Skin epidermis (tissue), 12 donors: ENCODE data around the gene ACOXL.

Experiments
- H3K27ac ChIP-seq, 21 experiments: fragments of 200-600 bp; sonication (generic) in 11 of 21; one replicate each; pipeline ENCODE4 v1.5.0; 2020; ENCODE audit warnings: mild to moderate bottlenecking in 3 of 21, inconsistent platforms in 2 of 21, moderate library complexity in 2 of 21
- H3K4me3 ChIP-seq, 7 experiments: fragments of 200-600 bp; sonication (generic) in 2 of 7; one replicate each; pipeline ENCODE4 v1.5.0; 2020; ENCODE audit warnings: inconsistent platforms in 2 of 7, mild to moderate bottlenecking in 2 of 7, moderate library complexity in 1 of 7

Gene ACOXL

DNA sequence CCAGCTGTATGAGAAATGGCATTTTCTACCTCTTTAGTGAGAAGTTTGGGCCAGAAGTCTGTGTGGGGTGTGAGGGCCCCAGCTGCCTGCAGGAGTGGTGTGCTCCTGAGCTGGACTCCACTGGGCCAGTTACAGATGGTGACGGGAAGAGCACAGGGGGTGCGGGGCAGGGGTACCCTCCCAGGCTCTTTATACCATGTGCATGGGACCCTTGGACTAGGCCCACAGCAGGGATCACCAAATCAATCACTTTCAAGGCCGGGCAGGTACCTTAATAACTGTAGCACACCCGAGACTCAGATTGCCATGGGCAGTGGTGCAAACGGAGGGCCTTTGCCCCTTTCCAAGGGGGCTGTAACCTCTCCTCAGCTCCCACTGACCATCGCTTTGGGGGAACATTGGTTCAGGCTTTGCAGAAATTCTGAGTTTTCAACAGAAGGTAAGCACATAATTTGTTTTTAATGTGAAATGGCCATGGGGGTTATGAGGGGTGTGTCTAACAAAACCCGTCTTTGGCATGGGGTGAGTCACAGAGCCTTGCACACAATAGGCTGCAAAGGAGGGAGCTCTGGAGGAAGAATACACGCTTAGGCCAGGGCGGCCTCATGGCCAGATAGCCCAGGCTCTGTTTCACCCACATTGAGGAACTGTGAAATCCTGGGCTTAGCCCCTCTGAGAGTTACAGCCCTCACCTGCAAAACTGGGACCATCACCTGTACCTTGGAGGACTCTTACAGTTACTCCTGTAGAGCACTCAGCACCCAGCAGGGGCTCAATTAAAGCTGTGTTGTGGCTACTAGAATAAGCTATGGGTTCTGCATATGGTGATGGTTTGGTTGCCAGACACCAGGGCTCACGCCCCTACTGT, 247.3 kb downstream of the ACOXL start:
- no peak overlapping the region for H3K27ac ChIP-seq

DNA sequence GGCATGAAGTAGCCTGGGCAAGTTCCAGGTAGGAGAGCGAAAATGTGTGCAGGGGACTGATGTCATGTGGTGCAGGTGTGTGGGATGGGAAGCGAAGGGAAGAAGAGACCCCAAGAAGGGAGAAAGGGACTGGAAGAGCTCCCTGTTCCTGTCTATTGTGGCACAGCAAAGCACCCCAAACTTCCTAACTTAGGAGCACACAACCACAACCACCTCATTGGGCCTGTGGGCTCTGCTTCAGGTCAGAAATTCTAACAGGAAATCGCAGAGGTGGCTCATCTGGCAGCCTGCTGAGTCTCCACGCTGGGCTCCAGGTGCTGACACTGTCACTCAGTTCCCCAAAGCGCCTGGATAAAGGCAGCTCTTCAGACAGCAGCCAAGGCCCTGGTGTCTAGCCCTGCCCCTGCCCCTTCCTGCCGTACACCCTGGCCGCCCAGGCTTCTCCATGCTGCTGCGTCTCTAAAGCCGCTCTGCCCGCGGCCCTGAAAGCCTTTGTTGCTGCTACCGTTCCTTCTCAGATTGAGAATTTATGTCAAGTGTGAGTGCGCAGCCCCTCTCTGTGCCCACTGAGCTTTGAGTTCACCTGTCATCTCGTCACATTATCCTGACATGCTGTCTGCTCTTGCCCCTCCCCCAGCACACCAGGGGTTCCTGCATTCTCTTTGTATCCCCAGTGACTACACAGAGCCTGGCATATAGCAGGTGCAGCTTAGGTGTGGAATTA, 248.1 kb downstream of the ACOXL start:
- H3K4me3 ChIP-seq: no peak overlapping the region
- H3K27ac ChIP-seq: no peak overlapping the region

More for the DNA sequence above, 247.3 kb downstream of the ACOXL start:
- H3K4me3 ChIP-seq: no peak overlapping the region

DNA sequence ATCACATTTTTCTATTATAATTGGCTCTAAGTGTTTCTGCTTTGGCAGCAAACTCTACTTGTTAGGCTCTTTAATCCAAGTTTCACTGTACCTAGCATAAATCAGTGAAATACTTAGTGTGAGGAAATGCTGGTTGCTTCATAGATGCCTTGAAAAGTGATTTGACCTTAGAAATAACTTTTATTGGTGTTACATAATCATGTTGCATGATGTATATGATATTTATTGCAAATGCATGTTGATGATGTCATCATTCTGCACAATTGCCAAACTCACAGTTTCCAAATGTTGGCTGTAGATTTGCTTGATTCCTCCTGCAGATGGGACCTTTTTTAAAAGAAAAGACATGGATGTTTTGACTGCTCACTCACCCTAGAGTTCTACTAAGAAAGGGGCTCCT, 250.8 kb downstream of the ACOXL start:
- Histone ChIP-seq H3K4me3 (no peak overlapping the region), H3K27ac (no peak overlapping the region)

DNA sequence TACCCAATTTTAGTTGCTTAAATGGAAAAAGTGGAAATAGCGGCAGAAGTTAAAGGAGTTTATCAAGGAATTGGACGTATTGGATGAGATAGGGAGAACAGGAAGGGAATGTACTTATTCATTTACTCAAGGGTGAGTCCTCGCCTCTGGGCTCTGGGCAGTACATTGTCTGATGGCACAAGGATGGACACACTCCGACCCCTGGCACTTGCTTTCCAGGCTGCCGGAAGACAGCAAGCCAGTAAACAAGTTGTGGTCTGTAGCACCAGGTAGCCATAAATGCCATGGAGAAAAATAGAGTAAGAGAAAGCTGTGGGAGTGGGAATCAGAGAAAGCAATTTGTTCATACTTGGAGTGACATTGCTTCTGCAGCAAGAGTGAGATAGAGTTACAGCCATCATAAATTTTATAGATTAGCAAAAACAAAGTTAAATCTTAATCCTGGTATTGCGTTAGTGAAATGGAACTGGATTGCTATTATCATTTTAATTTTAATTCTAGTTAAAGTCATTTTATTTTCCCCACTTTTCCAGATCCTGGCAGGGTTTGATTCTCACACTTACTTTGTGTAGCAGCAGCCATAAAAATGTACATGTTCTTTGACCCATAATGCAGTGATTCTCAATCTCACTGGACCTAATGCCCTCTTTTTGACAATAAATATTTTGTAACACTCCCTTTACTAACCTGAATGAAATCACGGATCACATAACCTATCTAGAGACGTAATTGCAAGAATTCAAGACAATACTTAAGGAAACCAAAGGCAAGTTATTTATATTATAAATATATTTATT, 252.5 kb downstream of the ACOXL start:
- Histone ChIP-seq H3K4me3 (no peak overlapping the region), H3K27ac (no peak overlapping the region)

DNA sequence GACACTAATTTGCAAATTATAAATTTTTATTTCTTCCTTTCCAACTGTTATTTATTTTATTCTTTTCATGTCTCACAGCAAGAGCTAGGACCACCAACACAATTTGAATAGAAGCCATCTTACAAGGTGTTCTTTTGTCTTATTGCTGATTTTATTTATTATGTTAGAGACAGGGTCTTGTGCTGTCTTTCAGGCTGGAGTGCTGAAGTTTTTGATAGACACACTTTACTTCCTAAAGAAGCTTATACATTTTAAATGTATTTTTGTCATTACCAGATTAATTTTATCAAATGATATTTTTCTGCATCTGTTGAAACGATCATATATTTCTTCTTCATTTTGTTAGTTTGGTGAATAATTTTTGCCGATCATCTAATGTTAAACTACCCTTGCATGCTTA, 258.1 kb downstream of the ACOXL start:
- no peak overlapping the region for H3K4me3 ChIP-seq
- H3K27ac ChIP-seq: no peak overlapping the region

DNA sequence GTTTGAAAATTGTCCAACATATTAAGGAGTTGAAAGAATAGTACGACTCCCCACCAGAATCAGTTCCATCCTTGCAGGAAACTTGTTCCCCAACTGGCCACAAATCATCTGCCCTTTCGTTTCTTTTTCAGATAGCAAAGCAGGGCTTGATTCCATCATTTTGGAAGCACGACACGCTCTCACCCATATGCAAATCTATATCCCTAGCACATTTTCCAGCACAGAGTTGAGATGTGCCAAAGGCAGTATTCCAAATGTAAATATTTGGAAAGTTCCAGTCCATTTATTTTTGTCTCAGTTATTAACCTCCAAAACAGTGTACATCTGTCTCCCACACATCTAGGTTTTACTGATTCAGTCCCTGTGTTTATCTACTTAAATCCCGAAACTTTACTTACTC, 259.5 kb downstream of the ACOXL start:
- H3K27ac ChIP-seq: no peak overlapping the region
- H3K4me3 ChIP-seq: no peak overlapping the region

DNA sequence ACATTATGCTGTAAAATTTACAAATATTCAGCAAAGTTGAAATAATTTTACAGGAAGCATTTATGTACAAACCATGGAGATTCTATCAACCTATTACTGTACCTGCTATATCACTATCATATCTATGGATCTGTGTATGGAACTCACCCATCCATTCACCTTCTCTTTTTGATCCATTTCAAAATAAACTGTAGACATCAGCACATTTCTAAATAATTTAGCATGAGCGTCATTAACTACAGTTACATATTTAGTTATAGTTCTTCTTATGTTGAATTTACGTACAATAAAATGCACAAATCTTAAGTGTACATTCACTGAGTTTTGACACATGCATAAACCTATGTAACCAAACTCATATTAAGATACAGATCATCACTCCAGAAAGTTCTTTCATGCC, 260.5 kb downstream of the ACOXL start:
- H3K27ac ChIP-seq: no peak overlapping the region
- no peak overlapping the region for H3K4me3 ChIP-seq

DNA sequence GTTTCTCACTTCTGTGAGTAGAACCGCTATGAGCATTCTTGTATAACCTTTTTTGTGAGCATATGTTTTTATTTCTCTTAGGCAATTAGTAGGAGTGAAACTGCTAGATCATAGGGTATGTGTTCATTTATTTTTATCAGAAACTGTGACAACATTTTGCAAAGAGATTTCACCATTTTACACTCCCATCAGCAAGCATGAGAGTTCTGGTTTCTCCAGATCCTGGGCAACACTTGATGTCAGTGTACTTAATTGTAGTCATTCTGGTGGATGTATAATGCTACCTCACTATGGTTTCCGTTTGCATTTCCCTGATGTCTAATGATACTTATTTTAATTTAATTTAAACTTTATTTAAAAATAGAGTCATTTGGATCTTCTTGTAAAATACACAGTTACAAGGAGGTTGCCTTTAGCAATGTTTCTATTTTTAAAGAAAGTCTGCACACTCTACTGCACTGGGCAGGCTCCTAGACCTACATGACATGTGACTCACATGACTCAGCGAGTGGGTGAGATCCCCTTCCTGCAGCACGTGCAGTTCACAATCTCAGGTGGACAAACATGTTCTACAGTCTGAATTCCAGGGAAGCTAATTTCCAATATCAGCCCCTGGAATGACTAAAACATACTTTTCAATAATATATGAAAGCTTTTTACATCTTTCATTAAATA, 261.3 kb downstream of the ACOXL start:
- Histone ChIP-seq H3K27ac (no peak overlapping the region), H3K4me3 (no peak overlapping the region)

DNA sequence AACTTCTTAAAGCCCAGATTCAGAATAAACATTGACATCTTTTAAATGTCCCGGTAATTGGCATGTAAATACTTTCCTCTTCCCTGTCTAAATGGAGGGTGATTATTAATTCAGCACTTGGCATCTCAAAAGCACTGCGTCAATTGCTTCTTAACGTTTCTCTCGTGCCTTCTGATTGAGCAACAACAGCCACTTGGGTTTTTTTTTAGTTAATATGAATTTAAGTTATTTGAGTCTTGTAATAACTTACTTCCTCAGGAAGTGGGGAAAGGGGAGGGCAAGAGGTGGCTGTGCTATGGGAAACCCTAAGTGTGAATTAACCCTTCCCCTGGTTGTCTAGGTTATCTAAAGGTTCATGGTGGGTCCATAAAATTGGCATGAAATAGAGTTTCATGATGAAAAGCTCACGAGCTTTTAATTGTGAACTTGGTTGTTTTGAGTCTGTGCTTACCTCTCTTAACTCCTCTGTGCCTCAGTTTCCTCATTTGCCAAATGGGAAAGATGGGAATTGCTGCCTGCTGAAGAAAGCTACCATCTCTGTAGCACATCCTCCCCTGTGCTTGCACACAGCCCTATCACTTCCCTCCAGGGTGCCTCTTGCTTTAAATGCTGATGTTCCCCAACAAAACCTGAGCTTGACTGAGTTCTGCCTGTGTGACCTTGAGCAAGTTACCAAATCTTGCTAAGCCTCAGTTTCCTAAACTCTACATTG, 262.0 kb downstream of the ACOXL start:
- H3K27ac ChIP-seq: no peak overlapping the region

DNA sequence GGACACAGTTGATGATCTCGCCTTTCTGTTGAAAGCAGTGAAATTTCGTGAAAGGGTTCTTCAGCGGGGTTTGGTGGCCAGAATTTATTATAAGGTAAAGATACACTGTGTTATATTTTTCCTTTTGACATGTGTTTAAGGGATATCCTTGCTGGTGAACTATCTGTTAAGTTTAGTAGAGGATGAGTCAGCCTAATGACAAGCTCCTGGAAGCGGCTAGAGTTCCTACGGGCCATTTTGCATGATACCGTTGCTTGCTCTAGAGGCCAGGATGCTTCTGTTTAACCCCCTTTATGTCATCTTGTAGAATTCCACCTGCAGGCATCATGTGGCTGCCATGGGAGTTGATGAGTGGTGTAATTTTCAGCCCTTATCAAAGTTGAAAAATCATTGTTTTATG, 263.5 kb downstream of the ACOXL start:
- no peak overlapping the region for H3K4me3 ChIP-seq

More for the DNA sequence above, 262.0 kb downstream of the ACOXL start:
- no peak overlapping the region for H3K4me3 ChIP-seq

DNA sequence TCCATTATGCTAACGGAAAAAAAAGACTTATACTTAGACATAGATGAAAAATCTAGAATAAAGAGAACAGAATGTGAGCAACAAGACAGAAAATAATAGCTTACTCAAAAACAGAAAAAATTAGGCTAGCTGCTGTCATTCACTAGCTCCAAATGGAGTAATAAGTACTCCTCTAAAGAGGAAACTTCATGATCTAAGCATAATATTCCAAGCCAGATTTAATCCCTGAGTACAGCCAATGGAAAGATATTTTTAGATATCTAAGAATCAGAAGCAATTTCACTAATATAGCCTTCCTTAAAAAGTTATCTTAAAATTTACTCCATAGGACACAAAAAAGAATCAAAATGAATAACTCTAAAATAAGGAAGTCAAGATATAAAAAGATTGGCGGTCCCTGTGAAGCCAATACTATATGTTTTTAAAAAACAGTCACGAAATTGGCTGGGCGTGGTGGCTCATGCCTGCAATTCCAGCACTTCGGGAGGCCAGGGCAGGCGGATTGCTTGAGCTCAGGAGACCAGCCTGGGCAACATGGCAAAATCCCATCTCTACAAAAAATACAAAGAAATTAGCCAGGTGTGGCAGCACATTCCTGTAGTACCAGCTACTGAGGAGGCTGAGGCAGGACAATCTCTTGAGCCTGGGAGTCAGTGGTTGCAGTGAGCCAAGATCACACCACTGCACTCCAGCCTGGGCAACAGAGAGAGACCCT, 265.1 kb downstream of the ACOXL start:
- no peak overlapping the region for H3K4me3 ChIP-seq
- no peak overlapping the region for H3K27ac ChIP-seq

More for the DNA sequence above, 263.5 kb downstream of the ACOXL start:
- H3K27ac ChIP-seq: no peak overlapping the region

DNA sequence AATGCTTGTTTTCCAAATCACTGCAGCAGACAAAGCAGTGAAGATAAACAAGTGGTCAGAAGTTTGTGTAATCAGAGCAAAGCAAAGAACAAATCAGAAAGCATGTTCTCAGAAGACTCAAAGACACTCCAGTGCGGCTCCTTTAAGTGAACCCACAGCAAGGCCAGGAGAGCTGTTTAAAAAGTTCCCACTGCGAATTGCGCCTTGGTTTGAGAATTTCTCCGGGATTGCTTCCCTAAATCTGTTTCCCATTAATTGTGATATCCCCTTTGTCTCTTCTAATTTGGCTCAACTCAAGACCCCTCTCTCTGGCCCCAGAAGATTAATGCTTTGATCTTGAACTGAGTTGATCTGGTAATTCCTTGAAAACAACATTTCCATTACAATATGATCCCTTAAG, 265.9 kb downstream of the ACOXL start:
- H3K4me3 ChIP-seq: no peak overlapping the region
- no peak overlapping the region for H3K27ac ChIP-seq

DNA sequence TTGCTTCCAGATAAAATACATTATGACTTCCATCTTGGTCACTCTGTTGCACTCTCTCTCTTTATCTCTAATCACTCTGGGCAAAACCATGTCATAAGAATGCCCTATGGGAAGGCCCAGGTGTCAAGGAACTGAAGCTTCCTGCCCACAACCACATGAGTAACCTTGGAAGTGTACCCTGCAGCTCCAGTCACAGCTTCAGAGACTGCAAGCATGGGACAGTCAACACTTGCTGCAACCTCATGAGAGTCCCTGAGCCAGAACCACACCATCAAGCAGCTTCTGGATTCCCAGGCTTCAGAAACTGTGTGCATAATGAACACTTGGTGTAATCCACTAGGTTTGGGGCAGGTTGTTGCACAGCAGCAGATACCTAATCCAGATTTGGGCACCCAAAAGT, 267.3 kb downstream of the ACOXL start:
- H3K4me3 ChIP-seq: no peak overlapping the region
- no peak overlapping the region for H3K27ac ChIP-seq

DNA sequence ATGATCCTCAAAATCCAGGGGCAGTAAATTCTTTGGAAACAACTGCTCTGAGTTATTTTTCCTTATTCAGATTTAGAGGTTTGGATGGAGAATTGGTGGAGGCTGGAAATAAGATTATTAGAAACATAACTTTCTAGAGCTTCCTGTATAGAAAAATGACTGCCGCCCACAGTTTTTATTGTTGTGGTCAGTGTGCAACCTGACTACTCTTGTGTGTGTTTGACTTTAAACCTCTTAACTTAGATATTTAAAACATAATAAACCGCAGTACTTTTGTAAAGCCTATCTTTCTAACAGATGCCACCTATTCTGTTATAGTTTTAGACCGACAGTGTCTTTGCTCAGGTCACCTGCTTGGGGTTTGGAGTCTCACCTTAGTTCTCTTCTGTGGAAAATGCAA, 272.9 kb downstream of the ACOXL start:
- no peak overlapping the region for H3K27ac ChIP-seq
- no peak overlapping the region for H3K4me3 ChIP-seq

DNA sequence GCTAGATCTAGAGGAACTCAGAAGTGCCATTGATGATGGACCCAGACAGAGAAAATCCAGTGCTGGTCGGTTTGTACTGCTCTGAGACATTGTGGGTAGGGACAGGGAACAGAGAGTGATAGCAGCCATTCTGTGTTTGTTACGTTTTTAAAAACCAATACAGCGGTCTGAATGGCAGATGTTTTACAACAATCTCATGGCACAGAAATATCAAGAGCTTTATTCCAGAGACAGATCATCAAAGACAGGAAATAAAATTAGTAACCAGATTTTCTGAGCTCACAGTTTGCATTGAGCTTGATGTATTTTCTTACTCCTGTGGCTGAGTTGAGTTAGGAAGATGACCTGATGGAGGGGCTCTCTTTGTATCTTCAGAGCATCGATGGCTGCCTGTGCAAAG, 273.4 kb downstream of the ACOXL start:
- Histone ChIP-seq H3K4me3 (no peak overlapping the region), H3K27ac (no peak overlapping the region)

DNA sequence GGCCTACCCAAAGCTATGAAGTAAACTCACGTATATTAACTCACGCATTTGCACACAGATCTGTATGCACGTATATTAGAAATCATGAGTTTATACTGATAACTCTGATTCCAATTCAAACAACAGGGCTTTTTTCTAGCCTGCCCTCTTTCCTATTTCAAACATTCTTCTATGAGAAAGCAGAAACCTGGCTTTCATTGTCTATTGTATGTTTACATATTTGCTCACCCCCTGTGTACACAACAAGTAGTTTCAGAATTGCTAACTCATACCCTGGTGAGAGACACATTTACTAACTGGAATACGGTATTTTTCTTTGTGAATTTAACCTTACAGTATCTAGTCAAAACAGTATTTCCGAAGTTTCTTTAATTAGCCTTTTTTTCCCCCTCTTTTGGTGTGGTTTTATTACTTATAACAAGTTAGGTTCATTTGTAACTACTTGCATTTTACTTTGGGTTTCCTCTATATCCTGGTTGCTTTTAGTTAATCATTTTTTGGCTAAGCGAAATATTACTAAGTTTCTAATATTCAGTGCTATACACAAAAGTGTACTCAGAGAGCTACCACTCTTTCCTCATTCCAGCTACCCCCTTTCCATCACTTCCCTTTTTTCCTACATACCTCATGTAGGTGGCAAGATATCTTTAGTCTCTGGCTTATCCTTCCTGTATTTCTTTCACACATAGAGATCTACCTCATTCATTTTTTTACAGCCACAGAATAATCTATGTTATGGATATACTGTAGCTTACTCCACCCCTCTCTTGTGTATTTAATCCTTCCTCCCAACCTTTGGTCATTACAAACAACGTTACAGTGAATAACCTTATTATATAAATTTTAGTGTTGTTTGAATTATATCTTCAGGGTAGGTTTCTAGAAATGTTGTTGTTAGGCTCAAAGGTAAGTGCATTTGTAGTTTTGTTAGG, 275.6 kb downstream of the ACOXL start:
- no peak overlapping the region for H3K4me3 ChIP-seq
- H3K27ac ChIP-seq: no peak overlapping the region

DNA sequence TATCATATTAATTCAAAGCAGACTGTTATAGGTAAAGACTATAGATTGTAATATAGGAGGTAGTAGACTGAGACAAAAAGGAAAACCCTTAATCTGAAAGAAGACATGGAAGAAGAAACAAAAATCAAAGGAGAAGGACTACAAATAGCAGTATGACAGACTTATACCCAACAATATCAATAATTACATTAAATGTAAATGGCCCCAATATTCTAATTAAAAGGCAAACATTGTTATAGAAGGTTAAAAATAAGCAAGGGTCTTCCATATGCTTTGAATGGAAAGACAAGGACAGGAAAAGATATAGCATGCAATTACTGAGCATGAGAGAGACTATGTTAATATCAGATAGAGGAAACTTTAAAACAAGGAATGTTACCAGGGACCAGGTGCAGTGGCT, 278.8 kb downstream of the ACOXL start:
- H3K27ac ChIP-seq: no peak overlapping the region
- H3K4me3 ChIP-seq: no peak overlapping the region
